GM12892 (cell line): ENCODE measurements around the gene PYGO1.

Experiments used
- POLR2A ChIP-seq: IDR thresholded peaks from 2 replicates; pipeline ENCODE4 v1.6.1; 2011; ENCODE audit warnings: low read depth, low read length, control low read depth
- POLR2AphosphoS5 ChIP-seq: IDR thresholded peaks from 2 replicates; pipeline ENCODE4 v1.6.1; 2011; ENCODE audit warnings: low read depth, low read length, control low read depth
- TAF1 ChIP-seq: IDR thresholded peaks from 2 replicates; pipeline ENCODE4 v1.6.1; 2011; ENCODE audit warnings: low read depth, mild to moderate bottlenecking, control low read depth, low read length, borderline replicate concordance

DNA sequence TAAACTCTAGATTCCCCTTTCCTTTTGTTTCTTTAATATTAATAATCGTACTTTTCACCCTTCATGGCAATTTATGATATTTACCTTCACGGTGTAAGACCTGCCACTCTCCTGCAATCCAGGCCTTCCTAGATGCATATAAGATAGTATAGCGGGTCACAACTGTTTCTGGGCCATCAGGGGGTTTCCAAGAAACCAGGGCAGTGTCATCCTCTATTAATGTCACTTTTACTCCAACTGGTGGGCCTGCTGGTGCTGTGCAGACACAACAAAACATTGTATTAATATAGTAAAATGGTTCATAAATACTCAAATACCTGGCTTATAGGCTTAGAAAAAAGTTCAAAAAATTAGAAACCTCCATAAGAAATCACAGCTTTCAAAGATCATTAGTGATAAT, 48.9 kb upstream of the PYGO1 start:
- no peak for TF ChIP-seq TAF1
- TF ChIP-seq POLR2A = no peak
- no peak for TF ChIP-seq POLR2AphosphoS5
